GM19372 (cell line): ENCODE results near the gene CKS1B.

Experiments
- ATAC-seq: cut with Tn5 transposase; IDR thresholded peaks from one replicate; pipeline ENCODE4 v1.9.1; 2021; ENCODE audit warnings: mild to moderate bottlenecking, low read depth, moderate library complexity; ENCODE audit not compliant: unreplicated experiment

Gene CKS1B

DNA sequence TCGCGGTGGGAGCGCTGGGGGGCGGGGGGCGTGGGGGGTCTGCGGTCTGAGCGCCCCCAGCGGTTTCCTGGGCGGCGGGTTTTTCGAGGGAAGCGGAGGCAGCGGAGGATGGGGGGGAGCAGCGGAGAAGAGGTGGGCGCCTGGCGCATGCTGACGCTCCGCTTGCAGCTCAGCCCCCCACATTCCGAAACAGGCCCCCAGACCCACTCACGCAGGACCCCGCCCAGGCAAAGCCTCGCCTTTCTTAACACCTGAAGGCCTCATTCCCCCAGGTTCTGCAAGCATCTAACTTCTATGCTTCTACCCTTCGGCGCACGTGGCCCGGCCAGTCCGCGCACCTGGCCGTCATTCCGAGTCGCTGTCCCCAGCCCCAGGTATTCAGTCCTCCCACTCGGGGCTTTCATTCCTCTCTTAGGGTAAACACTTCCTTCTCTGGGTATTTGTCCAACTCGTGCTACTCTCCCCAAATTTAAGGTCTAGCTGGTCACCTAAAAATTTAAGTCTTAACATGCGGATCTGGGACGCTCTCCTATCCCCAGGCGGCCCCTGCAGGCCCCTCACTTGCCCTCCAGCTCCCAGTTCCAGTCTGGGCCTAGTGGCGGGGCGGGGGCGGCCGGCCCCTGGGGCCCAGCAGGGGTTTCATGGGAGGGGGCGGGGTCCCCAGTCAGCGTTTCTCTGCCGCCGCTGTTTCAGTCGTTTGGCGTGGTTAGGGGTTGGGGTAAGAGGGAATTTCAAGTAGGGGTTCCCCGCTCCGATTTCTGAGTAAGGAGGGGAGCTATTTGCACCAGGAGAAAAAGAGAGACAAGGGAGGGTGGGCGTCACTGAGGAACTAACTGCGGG, 25.3 kb downstream of the CKS1B start:
- ATAC-seq = no peak

DNA sequence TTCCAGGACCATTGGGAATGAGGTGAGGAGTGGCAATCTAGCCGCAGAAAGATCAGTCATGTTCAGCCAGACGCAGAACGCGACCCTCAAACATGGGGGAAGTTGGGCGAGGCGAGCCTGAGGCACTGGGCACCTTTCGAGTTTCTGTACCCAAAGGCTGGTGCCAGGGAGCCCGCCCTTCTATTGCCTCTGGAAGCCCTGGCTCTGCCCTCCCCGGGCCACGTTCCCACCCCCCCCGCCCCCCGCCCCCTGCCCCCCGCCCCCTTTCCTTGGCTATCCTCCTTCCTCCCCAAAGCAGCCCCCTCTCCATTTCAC, 25.9 kb downstream of the CKS1B start:
- no peak for ATAC-seq

- peak; percentile 34 for ATAC-seq
Observed at GRCh38 chr1:155000726-155001424, 26.4 kb downstream of the CKS1B start.

- ATAC-seq = peak; percentile 6
Observed at GRCh38 chr1:155001425-155001674, 26.9 kb downstream of the CKS1B start.

DNA sequence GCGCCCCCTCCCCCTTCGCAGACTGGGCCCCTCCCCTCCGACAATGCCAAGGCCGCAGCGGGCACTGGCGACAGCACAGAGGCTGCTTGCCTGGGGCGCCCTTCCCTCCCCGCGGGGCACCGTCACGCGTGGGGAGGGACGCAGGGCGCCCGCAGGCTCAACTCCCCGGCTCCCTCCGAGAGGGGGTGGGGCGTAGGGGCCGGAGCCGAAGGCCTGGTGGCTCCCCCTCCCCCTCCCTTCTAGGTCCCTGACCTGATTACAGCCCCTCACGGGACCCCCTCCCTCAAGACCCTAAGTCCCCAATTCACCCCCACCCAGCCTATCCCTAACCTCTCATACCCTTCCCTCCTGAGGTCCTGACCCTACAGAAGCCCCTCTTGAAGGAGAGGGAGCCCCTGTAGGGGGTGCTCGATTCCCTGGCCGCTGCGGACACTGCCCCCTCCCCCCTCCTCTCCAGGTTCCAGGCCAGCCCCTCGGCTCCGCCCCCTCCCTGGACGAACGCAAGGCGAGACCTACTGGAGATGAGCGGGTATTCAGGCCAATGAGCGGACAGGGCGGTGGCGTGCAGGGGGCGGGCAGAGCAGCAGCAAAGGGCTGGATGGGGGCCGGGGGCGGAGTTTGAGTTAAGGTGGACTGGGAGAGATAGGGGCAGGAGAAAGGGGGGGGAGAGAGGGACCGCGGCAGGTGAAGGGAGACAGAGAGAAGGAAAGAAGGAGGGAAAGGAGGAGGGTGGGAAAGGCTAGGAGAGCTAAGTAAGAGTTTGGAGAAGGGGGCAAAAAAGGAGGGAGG, 27.4 kb downstream of the CKS1B start:
- peak; percentile 64 for ATAC-seq

DNA sequence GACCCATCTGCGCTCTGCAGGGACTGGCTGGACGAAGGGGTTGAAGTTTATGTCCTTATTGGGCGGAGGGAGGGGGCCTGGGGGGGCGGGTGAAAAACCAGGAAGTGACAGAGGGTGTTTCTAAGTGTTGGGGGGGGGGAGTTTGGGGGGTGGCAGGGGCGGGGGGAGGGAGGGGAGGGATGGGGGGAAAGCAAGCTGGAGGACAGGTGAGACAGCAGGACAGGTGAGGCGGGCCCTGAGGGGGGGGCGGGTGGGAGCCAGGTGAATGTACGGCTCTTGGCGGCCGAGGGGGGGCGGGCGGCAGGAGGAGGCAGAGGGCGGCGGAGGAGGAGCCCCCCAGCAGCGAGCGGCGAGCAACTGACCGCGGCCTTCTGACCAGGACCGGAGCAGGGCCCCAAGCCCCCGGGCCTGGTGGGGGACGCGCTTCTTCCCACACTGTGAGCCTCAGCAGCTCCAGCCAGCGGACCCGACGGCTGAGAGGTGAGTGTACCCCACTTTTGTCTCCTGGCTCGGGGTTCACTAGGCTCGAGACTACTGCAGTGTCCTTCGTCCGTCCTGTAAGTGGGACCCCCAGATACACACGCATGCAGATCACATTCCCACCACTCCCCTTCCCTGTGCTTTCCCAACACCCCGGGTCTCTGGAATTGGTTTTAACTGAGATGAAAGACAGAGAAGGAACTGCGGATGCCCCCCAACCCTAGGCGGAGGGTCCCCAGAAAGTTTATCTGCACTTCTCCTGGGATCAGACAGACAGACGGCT, 28.2 kb downstream of the CKS1B start, which contains the start of gene ZBTB7B:
Gene ZBTB7B (plus strand): TSS at position 339 of the 763 bp plus-strand sequence. CDS start 11,859 bp downstream, outside the sequence.
- ATAC-seq = peak; percentile 2

DNA sequence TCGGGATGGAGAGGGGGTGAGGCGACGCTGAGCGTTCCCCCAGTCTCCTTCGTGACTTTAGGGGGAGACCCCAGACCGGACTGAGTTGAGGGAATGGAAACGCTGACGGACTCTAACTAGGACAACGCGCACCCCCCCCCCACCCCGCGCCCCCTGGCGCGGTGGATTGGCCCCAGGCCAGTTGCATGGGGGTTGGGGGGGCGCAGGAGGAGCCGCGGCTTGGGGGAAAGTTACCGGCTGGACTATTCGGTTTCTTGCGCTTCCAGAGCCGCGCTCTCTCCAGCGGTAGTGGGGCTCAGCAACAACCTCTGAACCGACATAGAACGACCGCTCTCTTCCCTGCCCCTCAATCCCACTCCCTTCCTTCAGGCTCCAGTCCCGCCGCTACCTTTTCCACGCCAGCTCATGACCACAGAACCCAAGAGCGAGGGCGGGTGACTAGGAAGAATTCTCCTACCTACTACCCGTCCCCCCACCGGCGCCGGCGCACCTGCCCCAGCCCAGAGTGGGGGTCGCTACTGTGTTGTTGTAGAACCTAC, 28.8 kb downstream of the CKS1B start:
- no peak for ATAC-seq

DNA sequence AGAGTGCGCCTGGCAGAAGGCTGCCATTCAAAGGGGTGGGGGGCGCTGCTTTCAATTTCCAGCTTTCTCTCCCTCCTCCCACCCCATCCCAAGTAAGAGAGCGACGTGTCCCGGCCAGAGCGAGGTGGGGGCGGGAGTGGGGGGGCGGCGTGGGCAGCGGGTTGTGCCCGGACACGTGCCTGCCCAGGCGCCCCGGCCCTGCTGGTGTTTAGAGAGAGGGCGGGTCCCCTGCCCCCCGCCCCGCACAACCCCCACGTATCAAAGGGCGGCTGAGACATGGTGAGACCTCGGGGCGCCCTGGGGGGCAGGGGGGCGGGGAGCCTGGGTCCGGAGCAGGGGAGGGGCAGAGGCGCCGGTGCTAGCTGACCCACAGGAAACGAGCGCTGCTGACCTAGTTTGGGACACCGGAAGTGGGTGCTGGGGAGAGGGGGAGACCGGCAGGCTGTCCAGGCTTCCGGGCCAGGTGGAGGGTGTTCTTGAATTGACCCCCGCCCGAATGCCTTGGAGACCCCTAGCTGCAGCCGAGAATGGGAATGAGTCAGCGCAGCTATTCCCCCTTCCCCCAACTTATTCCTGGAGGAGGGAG, 29.4 kb downstream of the CKS1B start:
- ATAC-seq = no peak

DNA sequence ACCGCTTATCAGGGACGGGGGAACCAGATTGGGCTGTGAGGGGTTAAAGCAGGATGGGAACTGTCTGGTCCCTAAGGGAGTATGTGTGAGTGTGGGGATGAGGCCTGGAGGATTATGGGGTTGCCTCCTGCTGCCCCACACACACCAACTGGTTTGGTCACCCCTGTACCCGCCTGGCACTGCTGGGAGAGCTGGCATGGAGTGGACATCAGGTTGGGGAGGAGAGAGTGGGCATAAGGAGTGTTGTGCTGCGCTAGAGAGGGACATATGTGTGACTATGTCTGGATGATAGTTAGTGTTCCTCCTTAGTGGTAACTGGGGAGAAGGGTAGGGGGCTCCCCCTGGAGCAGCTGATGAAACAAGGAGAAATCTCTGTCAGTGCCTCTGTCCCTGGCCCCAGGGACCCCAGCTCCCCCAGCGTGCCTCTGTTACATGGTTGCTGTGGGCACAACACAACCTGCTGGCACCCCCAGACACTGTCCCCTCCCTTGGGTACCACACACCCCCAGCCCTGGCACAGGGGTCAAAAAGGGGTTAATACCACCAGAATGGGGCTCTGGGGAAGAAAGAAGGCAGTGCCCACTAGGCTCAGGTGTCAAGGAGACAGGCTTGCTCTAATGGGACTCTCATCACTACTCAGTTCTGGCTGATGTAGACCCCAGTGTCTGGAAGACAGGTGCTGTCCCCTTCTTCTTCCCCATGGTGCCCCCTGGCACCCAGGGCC, 30.0 kb downstream of the CKS1B start:
- no peak for ATAC-seq

DNA sequence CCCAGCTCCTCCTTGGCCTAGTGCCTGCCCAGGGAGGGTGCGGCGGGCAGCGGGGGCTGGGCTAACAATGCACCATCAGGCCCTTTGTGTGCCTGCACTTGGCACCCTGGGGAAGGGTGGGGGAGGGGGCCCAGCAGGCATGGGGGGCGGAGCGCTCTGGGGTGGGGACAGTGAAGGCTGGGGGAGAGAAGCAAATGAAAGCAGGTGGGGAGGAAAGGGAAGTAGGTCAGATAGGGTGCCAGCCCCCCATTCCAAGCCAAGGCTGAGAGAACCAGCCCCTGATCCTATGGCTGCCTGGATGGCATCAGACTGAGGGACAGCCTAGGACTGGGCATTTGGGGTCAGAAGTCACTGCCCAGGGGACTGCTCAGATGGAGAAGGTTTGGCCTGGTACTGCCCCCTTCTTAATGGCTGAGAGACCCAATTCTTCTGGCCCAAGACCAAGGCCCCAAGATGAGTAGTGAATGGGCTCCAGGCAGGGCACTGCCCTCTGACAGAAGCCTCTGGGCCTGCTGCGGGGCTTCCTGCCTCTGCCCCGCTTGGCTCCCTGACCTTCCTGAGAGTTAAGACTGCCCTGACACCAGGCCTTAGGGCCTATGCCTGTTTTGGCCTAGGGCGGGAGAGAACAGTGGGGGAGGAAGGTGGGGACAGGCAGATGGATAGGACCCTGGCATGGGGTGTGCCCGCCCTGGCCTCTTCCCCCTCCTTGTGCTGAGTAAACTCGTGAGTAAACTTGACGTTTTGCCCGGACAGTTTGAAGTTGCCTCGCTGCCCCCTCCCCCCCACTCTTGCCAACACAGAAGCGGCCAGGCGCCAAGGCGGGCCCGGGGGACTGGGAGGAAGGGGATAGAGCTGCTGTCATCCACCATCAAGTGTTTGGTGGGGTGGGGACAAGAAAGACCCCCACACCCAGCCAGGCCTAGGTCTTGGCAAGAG, 30.9 kb downstream of the CKS1B start:
- ATAC-seq = no peak

DNA sequence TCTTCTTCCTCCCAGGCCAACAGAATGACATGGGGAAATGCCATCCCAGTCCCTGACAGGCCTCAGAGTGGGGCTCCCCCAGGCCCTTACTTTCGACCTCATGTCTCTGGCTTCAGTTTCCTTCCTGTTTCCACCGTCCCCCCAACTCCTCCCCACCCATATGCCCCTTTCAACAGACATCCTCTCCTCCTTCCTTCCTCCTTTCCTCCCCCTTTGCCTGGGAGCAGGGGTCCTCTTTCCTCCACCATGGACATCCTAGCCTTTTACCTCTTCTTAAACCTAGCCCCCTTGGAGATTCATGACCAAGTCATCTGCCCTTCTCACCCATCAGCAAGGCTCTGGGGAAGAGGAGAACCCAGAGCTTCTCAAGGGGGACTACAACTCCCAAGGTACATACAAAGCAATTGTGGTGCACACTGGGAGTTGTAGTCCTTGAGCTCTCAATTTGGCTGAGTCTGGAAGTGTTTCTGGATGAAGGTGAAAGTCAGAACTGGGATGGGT, 32.2 kb downstream of the CKS1B start:
- no peak for ATAC-seq

DNA sequence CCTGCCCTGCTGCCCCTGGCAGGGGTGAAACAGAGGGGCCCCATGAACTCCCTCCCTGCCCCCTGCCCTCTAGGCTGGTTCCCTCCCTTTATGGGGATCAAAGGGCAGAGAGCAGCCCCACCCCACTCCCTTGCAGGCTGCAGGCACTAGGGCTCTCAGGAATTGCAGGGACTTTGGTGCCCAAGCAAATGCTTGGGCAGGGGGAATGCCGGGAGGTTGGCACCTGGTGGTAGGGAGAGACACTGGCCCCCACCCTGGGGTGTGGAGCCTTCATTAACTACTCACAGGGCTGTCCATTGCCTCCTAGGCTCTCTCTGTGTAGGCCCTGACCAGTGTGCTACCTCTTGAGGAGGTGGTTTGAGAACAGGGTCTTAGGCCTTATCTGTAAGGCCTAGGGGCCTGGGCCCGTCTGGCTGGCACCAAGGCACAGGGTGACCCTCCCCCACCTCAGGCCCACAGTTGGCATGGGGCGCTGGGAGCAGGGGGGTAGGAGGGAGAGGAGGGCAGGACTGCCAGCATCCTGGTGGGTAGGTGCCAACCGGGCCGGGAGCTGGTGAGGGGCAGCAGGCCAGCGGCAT, 32.9 kb downstream of the CKS1B start:
- ATAC-seq = no peak

- ATAC-seq = no peak
Observed at GRCh38 chr1:155008015-155008941, 33.8 kb downstream of the CKS1B start.

DNA sequence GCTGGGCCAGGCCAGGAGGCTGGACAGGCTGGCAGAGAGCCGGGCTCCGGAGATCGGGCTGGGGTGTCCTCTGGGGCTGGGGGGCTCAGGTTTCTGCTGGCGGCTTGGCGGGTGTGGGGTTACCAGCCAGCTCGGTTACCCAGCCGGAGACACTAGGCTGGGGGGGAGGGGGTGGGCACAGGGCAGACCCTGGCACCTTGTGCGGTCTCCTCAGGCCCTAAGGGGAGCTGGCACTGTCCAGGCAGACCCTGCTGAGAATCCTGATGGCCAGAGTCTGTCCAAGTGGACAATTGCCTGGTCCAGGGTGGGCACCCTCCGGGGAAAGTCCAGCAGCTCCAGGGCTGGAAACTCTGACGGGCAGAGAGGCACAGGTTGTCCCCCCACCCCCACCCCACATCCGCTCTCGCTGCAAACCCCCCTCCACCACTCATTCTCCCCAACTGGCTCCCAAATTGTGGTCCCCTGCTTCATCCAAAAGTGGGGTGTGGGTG, 34.8 kb downstream of the CKS1B start:
- ATAC-seq = no peak

GRCh38 chr1:155009742-155010141, 35.3 kb downstream of the CKS1B start:
- no peak for ATAC-seq

DNA sequence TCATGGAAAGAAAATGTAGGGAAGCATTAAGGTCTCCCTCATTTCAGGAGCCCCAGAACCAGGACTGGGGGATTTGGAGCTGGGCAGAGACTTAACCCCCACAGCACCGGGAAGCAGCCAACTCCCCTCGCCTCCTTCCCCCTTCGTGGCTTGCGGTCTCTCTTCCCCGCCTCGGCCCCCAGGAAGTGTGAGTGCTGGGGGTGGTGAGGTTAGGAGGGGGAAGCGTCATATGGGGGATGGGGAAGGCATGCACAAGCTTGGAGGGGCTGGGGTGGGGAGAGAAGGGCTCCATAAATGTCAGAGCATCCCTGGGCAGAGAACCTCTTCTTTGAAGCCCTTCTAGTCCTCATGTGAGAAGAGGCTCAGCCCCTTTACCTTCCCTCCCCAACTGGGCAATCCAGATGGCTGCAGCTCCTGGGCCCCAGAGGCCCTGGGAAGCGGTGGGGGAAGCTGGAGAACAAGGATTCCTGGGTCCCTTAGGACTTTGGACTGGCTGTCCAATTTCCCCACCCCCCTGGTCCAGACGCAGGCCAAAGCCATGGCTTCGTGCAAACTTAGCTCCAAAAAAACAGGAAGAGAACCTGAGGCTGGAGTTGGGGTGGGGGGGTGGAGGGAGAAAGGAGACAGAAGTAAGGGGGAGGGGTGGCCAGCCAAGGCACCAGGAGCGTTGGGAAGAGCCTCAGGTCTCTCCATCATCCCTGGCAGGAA, 35.9 kb downstream of the CKS1B start:
- ATAC-seq = no peak
